Activated CD8-positive, alpha-beta memory T cell treated with anti-CD3 and anti-CD28 coated beads, Interleukin-2, amount 50 U/mL, for 48 hours (primary cell): ENCODE results near the gene FZD7.

Source experiments
- DNase-seq: peaks from one replicate; pipeline ENCODE4 v3.0.0-alpha.2; 2020

FZD7 gene

GRCh38 chr2:202014759-202015211, 18.9 kb upstream of the FZD7 start:
- DNase-seq, result no peak

- DNase-seq, result no peak
Observed at GRCh38 chr2:202015471-202015870, 18.2 kb upstream of the FZD7 start.

- DNase-seq, result no peak
Observed at GRCh38 chr2:202016579-202017227, 17.0 kb upstream of the FZD7 start.

- DNase-seq, result no peak
Observed at GRCh38 chr2:202017940-202018339, 15.7 kb upstream of the FZD7 start.

- no peak for DNase-seq
Observed at GRCh38 chr2:202018950-202019349, 14.7 kb upstream of the FZD7 start.

GRCh38 chr2:202019689-202020450, 13.8 kb upstream of the FZD7 start:
- DNase-seq, result no peak

GRCh38 chr2:202022755-202023154, 10.9 kb upstream of the FZD7 start:
- no peak for DNase-seq

GRCh38 chr2:202023198-202023903, 10.3 kb upstream of the FZD7 start:
- DNase-seq, result no peak

GRCh38 chr2:202023904-202024266, 9.8 kb upstream of the FZD7 start:
- no peak for DNase-seq

- DNase-seq, result no peak
Observed at GRCh38 chr2:202024871-202025270, 8.8 kb upstream of the FZD7 start.

- no peak for DNase-seq
Observed at GRCh38 chr2:202025816-202026215, 7.8 kb upstream of the FZD7 start.

GRCh38 chr2:202026507-202026906, 7.1 kb upstream of the FZD7 start:
- no peak for DNase-seq

- DNase-seq, result no peak
Observed at GRCh38 chr2:202030691-202031090, 3.0 kb upstream of the FZD7 start.

GRCh38 chr2:202031246-202031951, 2.3 kb upstream of the FZD7 start:
- no peak for DNase-seq

- peak; percentile 66 for DNase-seq
Observed at GRCh38 chr2:202032846-202033316, 774 bp upstream of the FZD7 start.

GRCh38 chr2:202034249-202035088, 814 bp downstream of the FZD7 start:
- DNase-seq, result peak; percentile 67

GRCh38 chr2:202035089-202035940, 1.7 kb downstream of the FZD7 start:
- DNase-seq, result peak; percentile 57

GRCh38 chr2:202035941-202036372, 2.3 kb downstream of the FZD7 start:
- DNase-seq, result no peak

- DNase-seq, result no peak
Observed at GRCh38 chr2:202036601-202037037, 3.0 kb downstream of the FZD7 start.

GRCh38 chr2:202037086-202037485, 3.4 kb downstream of the FZD7 start:
- no peak for DNase-seq
